ENCODE data around the gene FAU.

DNA sequence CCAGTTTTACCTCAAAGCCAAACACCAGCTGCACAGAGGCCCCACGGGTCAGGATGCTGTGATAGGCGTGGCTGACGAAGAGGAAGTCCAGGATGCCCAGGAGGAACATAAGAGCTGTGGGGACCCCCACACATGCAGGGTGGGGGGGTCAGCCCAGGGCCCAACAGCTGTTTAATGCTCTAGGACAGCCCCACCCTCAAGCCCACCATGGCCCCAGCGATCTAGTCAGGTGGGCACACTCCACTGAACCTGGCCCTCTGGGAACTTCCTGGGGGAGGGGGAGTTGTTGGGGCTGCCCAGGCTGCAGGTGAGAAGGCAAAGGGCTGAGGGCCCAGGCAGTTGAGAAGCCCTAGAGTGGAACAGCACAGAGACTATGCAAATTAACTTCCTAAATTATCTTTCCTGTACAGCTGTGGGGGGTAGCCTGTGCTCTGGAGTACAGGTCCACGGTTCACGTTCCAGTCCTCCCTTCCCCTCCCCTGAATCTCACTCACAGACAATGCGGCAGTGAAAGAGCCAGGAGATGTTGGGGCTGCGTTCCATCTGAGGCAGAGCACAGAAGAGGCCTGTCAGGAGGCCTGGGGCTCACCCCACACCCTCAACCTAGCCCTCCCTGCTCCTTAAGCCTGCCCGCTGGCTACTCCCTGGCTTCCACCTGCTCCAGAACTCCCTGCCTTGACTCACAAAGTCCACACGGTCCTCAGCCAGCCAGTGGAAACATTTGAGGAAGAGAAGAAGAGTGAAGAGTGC lies 10.5 kb upstream of the FAU start:
- TF ChIP-seq POLR2A (IDR thresholded peaks at IDR 0.05; ENCODE audit: low read depth, low read length) = no peak
- TF ChIP-seq POLR2AphosphoS5 (IDR thresholded peaks at IDR 0.05; ENCODE audit: low read depth, low read length) = peak; percentile 4; the same call in 1 of the 2 replicates
- TF ChIP-seq TAF1 (IDR thresholded peaks at IDR 0.05; ENCODE audit: low read depth, low read length) = no peak
- no peak for TF ChIP-seq SPI1 (IDR thresholded peaks at IDR 0.05; ENCODE audit: low read depth, low read length)
- TF ChIP-seq PAX5 (IDR thresholded peaks at IDR 0.05; ENCODE audit: insufficient read depth, low read length, severe bottlenecking) = peak; percentile 64
- TF ChIP-seq POU2F2 (IDR thresholded peaks at IDR 0.05; ENCODE audit: low read depth, low read length) = peak; percentile 96

Data from GM12891 (cell line).